Dedifferentiated amniotic fluid mesenchymal stem cell (primary cell): ENCODE results near the gene SMOC2.

Source experiments
- DNase-seq: peaks from one replicate; pipeline ENCODE4 v3.0.0-alpha.2; 2016; ENCODE audit errors: extremely low spot score

Gene SMOC2

DNA sequence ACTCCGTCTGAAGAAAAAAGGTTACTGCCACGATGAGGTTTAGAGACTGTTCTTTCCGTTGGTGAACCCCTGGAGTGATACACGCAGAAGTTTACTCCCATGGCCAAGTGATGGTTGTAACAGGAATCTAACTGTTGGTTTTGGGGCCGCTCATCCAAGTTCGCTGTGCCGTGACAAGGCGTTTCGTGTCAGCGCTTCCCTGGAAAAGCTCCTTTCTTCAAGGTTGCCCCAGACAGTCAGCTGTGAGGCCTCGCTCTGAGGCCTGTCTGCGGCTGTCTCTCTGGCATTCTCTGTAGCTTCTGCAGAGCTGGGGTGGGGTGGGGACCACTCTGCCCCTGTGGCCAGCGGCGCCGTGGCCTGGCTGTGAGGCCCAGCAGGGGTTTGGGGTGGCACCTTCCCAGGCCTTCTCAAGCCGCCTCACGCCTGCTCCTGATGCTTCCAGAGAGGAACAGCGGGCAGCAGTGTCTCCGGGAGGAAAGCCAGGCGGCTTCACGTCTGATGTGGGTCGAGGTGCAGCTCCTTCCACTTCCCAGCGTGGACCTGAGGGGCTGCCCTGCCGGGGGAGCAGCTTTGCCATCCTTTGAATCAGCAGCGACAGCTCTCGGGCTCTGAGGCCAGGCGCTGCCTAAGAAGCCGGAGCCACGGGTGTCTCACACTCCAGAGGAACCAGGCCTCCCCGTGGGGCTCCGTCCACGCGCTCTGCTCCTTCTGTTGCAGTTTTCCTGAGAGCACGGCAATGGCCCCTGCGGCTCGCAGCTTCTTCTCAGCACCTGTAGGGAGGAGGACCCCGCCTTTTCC is 76.2 kb downstream of the SMOC2 start:
- no peak for DNase-seq

- no peak for DNase-seq
These were observed 76.9 kb downstream of the SMOC2 start for GRCh38 chr6:168517742-168518347.

- no peak for DNase-seq
These were observed 77.4 kb downstream of the SMOC2 start for GRCh38 chr6:168518348-168518745.

- DNase-seq: no peak
These were observed 77.9 kb downstream of the SMOC2 start for GRCh38 chr6:168518867-168519266.

DNA sequence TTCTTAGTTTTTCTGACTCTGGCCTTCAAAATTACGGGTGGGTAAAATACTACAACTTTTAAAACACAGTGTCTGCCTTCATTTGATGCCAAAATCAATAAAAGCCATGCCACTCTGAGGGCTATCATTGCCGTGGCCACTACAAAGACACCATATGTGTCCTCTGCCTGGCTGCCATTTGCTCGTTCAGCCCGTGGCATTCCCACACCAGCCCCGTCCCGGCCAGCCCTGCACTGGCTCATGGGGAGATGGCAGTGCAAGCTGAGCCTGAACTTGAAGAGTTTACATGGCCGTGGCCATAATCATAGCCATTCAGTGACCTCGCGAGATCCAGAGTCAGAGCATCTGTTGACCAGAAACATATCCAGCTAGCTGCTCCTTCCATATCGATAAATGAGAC is 79.2 kb downstream of the SMOC2 start:
- DNase-seq: no peak

DNA sequence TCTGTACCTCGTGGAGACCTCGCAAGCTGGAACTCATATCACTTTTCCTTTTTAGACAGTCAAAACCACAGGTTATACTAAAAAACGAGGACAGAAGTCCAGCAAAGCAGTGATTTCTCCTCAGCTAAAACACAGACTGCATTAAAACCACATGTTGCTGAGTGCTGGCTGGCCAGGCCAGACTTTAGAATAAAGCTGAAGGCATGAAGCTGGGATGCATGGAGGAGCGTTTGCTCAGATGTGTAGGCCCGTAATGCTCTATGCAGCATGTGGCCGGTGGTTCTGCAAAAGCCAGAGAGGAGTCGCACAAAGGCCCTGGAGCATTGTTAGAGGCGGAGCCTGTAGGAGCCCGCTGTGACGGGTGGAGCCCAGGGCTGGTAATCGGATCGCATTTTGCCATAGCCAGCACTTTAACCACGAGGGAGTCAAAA is 83.6 kb downstream of the SMOC2 start:
- DNase-seq: no peak

GRCh38 chr6:168525114-168525513 is 84.1 kb downstream of the SMOC2 start:
- DNase-seq: no peak

GRCh38 chr6:168525926-168526630 is 85.1 kb downstream of the SMOC2 start:
- no peak for DNase-seq

GRCh38 chr6:168526841-168527281 is 85.9 kb downstream of the SMOC2 start:
- DNase-seq: no peak

- DNase-seq: no peak
These were observed 86.6 kb downstream of the SMOC2 start for GRCh38 chr6:168527451-168528210.

DNA sequence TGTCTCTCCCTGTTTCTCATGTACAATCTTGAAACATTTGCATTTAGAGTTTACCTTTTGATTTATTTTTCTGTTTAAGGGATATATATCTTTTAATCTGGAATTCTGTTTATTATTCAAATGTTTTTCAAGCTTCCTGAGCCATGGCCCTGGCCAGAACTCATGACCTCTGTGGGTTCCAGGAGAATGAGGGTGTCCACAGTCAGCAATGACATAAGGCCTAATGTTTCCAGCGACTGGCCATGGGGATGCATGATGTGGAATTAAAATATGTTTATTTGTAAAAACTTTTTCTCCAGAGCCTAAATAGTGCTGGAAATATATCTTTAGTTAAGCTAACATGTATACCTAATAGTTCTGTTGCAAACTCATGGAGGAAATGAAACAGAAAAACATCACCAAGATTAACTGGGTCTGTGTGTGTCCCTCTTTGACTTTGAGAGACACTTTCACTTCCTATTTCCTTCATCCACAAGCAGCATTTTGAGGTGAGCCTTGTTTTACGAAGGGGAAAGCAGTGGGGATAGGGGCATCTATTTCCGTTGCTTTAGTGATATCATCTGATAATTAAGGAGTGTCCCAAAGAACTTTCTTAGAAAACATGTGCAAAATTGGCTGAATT is 87.6 kb downstream of the SMOC2 start:
- no peak for DNase-seq

- DNase-seq: no peak
These were observed 88.2 kb downstream of the SMOC2 start for GRCh38 chr6:168529214-168529613.

- DNase-seq: no peak
These were observed 89.7 kb downstream of the SMOC2 start for GRCh38 chr6:168530653-168531071.

- no peak for DNase-seq
These were observed 91.1 kb downstream of the SMOC2 start for GRCh38 chr6:168532070-168532469.

GRCh38 chr6:168533414-168533813 is 92.4 kb downstream of the SMOC2 start:
- DNase-seq: no peak

GRCh38 chr6:168534265-168534664 is 93.3 kb downstream of the SMOC2 start:
- no peak for DNase-seq

GRCh38 chr6:168535711-168536110 is 94.7 kb downstream of the SMOC2 start:
- no peak for DNase-seq

DNA sequence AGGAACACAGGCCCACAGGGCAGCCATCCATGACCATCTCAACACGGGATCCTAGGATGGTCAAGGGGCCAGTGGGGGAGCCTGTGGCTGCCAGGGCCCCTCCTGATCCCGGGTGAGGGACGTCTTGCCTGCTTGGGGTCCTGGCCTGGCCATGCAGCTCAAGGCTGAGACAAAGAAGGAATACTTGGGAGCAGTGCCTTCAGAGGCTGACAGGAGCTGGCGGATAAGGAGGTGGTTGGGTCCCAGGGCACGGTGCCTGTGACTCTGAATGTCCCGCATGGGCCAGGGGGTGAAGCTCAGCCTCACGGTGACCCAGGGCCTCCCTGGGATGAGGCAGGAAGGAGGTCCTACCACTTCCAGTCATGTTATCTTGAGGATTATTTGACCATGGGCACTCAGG is 95.2 kb downstream of the SMOC2 start:
- no peak for DNase-seq

DNA sequence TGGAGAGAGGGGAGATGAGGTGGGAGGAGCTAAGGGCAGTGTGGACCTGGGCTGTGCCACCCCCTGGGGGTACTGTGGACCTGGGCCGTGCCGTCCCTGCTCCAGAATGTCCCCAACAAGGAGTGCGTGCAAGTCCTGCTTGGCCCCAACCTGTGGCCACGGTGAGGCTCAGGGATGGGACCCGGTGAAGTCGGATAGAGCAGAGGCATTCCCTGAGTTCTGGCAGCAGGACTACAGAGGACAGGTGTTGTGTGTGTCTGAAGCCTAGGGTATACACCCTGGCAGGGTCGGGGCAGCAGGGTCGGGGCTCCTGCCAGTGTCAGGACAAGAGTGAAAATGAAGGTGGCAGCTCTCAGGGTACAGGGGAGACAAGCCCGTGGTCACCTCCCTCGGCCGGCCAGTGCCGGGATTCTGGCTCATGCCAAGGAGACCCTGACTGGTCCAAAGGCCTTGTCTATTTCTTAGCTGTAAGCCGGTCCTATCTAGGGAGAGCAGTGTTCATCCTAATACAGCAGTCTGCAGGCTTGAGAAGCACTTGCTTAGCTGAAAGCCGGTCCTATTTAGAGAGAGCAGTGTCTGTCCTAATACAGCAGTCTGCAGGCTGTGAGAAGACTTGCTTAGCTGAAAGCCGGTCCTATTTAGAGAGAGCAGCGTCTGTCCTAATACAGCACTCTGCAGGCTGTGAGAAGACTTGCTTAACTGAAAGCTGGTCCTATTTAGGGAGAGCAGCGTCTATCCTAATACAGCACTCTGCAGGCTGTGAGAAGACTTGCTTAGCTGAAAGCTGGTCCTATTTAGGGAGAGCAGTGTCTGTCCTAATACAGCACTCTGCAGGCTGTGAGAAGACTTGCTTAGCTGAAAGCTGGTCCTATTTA is 95.9 kb downstream of the SMOC2 start:
- DNase-seq: no peak

- DNase-seq: no peak
These were observed 96.5 kb downstream of the SMOC2 start for GRCh38 chr6:168537540-168537884.
